GM13976 (cell line): ENCODE data around the gene MERTK.

Source experiments
- DNase-seq: peaks from one replicate; pipeline ENCODE4 v3.0.0; 2012; ENCODE audit warnings: low spot score
- CTCF ChIP-seq: IDR thresholded peaks from 2 replicates; pipeline ENCODE4 v1.5.1; 2012; ENCODE audit warnings: borderline replicate concordance, mild to moderate bottlenecking; ENCODE audit not compliant: insufficient read depth; ENCODE audit errors: extremely low read depth, missing control alignments, control extremely low read depth
- in situ Hi-C: fragments of 300-500 bp; cut with MboI; formaldehyde crosslinking; loops from one replicate; pipeline ENCODE4 v1.12.0; 2022; ENCODE audit warnings: low sequenced_read_pairs, mixed read lengths, inconsistent platforms; ENCODE audit not compliant: unreplicated experiment

The MERTK gene

GRCh38 chr2:111912547-111912946 lies 14.1 kb downstream of the MERTK start:
- in situ Hi-C loops = no loop called here
- TF ChIP-seq CTCF = no peak
- no peak for DNase-seq

- in situ Hi-C loops = no loop called here
- no peak for DNase-seq
- TF ChIP-seq CTCF = no peak
Observed at GRCh38 chr2:111917106-111917505, 18.7 kb downstream of the MERTK start.

- in situ Hi-C loops = no loop called here
- no peak for TF ChIP-seq CTCF
- no peak for DNase-seq
Observed at GRCh38 chr2:111918383-111918806, 20.0 kb downstream of the MERTK start.

GRCh38 chr2:111919365-111919764 lies 21.0 kb downstream of the MERTK start:
- TF ChIP-seq CTCF = no peak
- no peak for DNase-seq
- in situ Hi-C loops = no loop called here

GRCh38 chr2:111919794-111920608 lies 21.6 kb downstream of the MERTK start:
- no peak for TF ChIP-seq CTCF
- in situ Hi-C loops = no loop called here
- no peak for DNase-seq

GRCh38 chr2:111923276-111923804 lies 24.9 kb downstream of the MERTK start:
- TF ChIP-seq CTCF = no peak
- in situ Hi-C loops = no loop called here
- no peak for DNase-seq
